K562 (cell line): ENCODE results near the gene MATK. TPM values are rescaled to one million over a fixed set of nuclear protein-coding genes. Genes with fewer than 3 reads are reported as not detected.

Experiments
- ATAC-seq: fragments of 200-7000 bp; cut with Tn5 transposase; 3 replicates; pipeline ENCODE4 v1.9.1; 2020; ENCODE audit warnings: moderate library complexity
- BruUV-seq: library from RNA; stranded (reverse); fragments of 400-500 nt; replicated peaks from 2 replicates; lab custom pipeline; 2021; lab: Mats Ljungman, UMichigan
- CTCF ChIA-PET: fragments of 300-600 bp; formaldehyde crosslinking; extraction: SDS; loops from one replicate; lab custom pipeline; 2021; ENCODE audit warnings: low intra/inter-chr PET ratio; lab: Yijun Ruan, JAX
- POLR2A ChIA-PET: fragments of 300-600, 350-650 bp; sonication (Branson Sonifier 250); formaldehyde crosslinking; extraction: SDS; loops from one replicate; lab custom pipeline; 2021; ENCODE audit warnings: antibody characterized with exemption, inconsistent platforms; lab: Yijun Ruan, JAX
- DNase-seq, 4 experiments: peaks; one replicate each; pipeline versions ENCODE4 v3.0.0 to v3.0.0-alpha.2; 2011 to 2018; ENCODE audit warnings: low spot score in 3 of 4, mixed read lengths in 3 of 4; ENCODE audit errors: extremely low read depth in 1 of 4
- FAIRE-seq: peaks from 2 replicates; lab custom pipeline; 2011; peaks lifted over from hg19 to GRCh38; lab: Jason Lieb, UNC
- H2AFZ ChIP-seq: 2 replicates; pipeline ENCODE4 v1.6.0; 2011; ENCODE audit warnings: low read depth, low read length, control low read depth, inconsistent platforms
- H3K27ac ChIP-seq: fragments of 200-600 bp; 3 replicates; pipeline ENCODE4 v1.8.0; 2011; ENCODE audit warnings: low read depth, mild to moderate bottlenecking, control low read depth, inconsistent platforms, low read length, moderate library complexity, mixed read lengths; ENCODE audit errors: extremely low read depth
- H3K27me3 ChIP-seq, 2 experiments: fragments of 300-600 bp in 1 of 2; 2 replicates in 1 of 2; 3 replicates in 1 of 2; pipeline versions ENCODE4 v1.6.0 to v1.8.0; 2011; ENCODE audit warnings: inconsistent platforms in 2 of 2, low read length in 2 of 2, mild to moderate bottlenecking in 1 of 2, mixed read lengths in 1 of 2, moderate library complexity in 1 of 2; ENCODE audit not compliant: control insufficient read depth in 2 of 2, insufficient read depth in 2 of 2
- H3K36me3 ChIP-seq: fragments of 300-600 bp; 3 replicates; pipeline ENCODE4 v1.8.0; 2011; ENCODE audit warnings: mild to moderate bottlenecking, low read length, inconsistent platforms; ENCODE audit not compliant: control insufficient read depth, insufficient read depth
- H3K4me1 ChIP-seq, 2 experiments: fragments of 200-600 bp in 1 of 2; replicated peaks in 1 of 2; 2 replicates in 1 of 2; 3 replicates in 1 of 2; pipeline versions ENCODE4 v1.5.1 to v1.8.0; 2011; ENCODE audit warnings: inconsistent platforms in 2 of 2, low read length in 2 of 2, mild to moderate bottlenecking in 1 of 2, mixed read lengths in 1 of 2, moderate library complexity in 1 of 2; ENCODE audit not compliant: control insufficient read depth in 2 of 2, insufficient read depth in 2 of 2
- H3K4me2 ChIP-seq: 2 replicates; pipeline ENCODE4 v1.6.1; 2011; ENCODE audit warnings: low read length, control low read depth, inconsistent platforms, mixed read lengths; ENCODE audit not compliant: insufficient read depth
- H3K4me3 ChIP-seq: fragments of 200-600 bp; sonication (generic), shearing (Covaris generic); 2 replicates; pipeline ENCODE4 v1.5.1; 2016; ENCODE audit warnings: control low read depth, inconsistent platforms
- H3K79me2 ChIP-seq: fragments of 200-600 bp; 3 replicates; pipeline ENCODE4 v1.8.0; 2011; ENCODE audit warnings: low read length, inconsistent platforms; ENCODE audit not compliant: control insufficient read depth, insufficient read depth
- H3K9ac ChIP-seq, 2 experiments: 2 replicates each; pipeline versions ENCODE4 v1.6.0 to v1.6.1; 2011; ENCODE audit warnings: low read depth in 2 of 2, low read length in 2 of 2, control low read depth in 1 of 2, inconsistent platforms in 1 of 2, mild to moderate bottlenecking in 1 of 2, mixed read lengths in 1 of 2; ENCODE audit not compliant: insufficient read depth in 1 of 2
- H3K9me1 ChIP-seq: one replicate; pipeline ENCODE4 v1.6.0; 2011; ENCODE audit warnings: inconsistent platforms, mild to moderate bottlenecking, low read length, moderate library complexity; ENCODE audit not compliant: control insufficient read depth, insufficient read depth
- H3K9me3 ChIP-seq: replicated peaks from 2 replicates; pipeline ENCODE4 v1.5.1; 2011; ENCODE audit warnings: low read depth, low read length, inconsistent platforms; ENCODE audit not compliant: control insufficient read depth, insufficient read depth
- H4K20me1 ChIP-seq: replicated peaks from 2 replicates; pipeline ENCODE4 v1.6.1; 2011; ENCODE audit warnings: low read length, inconsistent platforms, mixed read lengths; ENCODE audit not compliant: control insufficient read depth, insufficient read depth
- CTCF ChIP-seq, 3 experiments: IDR thresholded peaks in 2 of 3; conservative IDR thresholded peaks in 1 of 3; 2 replicates each; pipeline ENCODE4 v1.5.1; 2011 to 2012; ENCODE audit warnings: low read length in 3 of 3, mild to moderate bottlenecking in 3 of 3, control low read depth in 2 of 3, improper control_type of control experiment in 1 of 3, inconsistent platforms in 1 of 3, low read depth in 1 of 3, mixed read lengths in 1 of 3, moderate library complexity in 1 of 3; ENCODE audit not compliant: insufficient read depth in 2 of 3
- PREB ChIP-seq: sonication (generic); formaldehyde crosslinking; IDR thresholded peaks from 2 replicates; pipeline ENCODE4 v1.8.1; 2023; ENCODE audit warnings: mild to moderate bottlenecking, missing genetic modification reagents
- VEZF1 ChIP-seq: fragments of 200-800 bp; sonication (Bioruptor generic); IDR thresholded peaks from 2 replicates; pipeline ENCODE4 v1.6.1; 2017; ENCODE audit warnings: missing genetic modification characterization, missing compliant biosample characterization
- ZFP36 ChIP-seq: fragments of 150-350 bp; IDR thresholded peaks from 2 replicates; pipeline ENCODE4 v1.6.1; 2018; ENCODE audit warnings: low read length, low read depth; ENCODE audit not compliant: partially characterized antibody
- WGBS: fragments of 100-300 bp; shearing (Covaris generic); methylation state at CpG from one replicate; pipeline ENCODE4 v1.1.6; 2016; ENCODE audit warnings: low coverage, mixed read lengths; ENCODE audit not compliant: insufficient coverage; ENCODE audit errors: missing lambda C conversion rate; 5-methylcytosine and 5-hydroxymethylcytosine counted together
- in situ Hi-C: fragments of 300-500 bp; cut with MboI; formaldehyde crosslinking; loops from 4 replicates; pipeline ENCODE4 v1.15.0; 2018; ENCODE audit warnings: inconsistent platforms, mixed read lengths
- intact Hi-C: fragments of 100-400 bp; cut with micrococcal nuclease; formaldehyde crosslinking; loops from 2 replicates; pipeline ENCODE4 v1.14.2; 2022
- polyA plus RNA-seq, 8 experiments: library from polyadenylated mRNA; depleted of rRNA in 4 of 8; stranded (reverse) in 5 of 8; unstranded in 3 of 8; fragments of >200 nt; fragmentation: Nextera tagmentation in 2 of 8; fragmentation: Illumina TruSeq in 1 of 8; extraction: Ambion mirVana in 2 of 8; extraction: Trizol in 1 of 8; gene quantifications; 2 replicates each; pipeline versions ENCODE4 v1.2.1 to v1.2.3, GENCODE V29; 2011 to 2014; ENCODE audit warnings: inconsistent platforms in 1 of 8, missing spikeins in 1 of 8
- total RNA-seq, 7 experiments: library from RNA; depleted of rRNA in 6 of 7; stranded (reverse); fragments of >200 nt in 6 of 7; fragmentation: Illumina TruSeq in 2 of 7; extraction: Trizol in 2 of 7; gene quantifications; 2 replicates each; pipeline versions ENCODE4 v1.2.1 to v1.2.3, GENCODE V29; 2011 to 2021; ENCODE audit warnings: low replicate concordance in 1 of 7

The MATK gene
- total and polyA plus RNA-seq, 9 of the 15 experiments (the other 6 are each of a cell fraction or from before 2014, with no cell fraction given): 0.08 to 41.5 (median 21.4) TPM

DNA sequence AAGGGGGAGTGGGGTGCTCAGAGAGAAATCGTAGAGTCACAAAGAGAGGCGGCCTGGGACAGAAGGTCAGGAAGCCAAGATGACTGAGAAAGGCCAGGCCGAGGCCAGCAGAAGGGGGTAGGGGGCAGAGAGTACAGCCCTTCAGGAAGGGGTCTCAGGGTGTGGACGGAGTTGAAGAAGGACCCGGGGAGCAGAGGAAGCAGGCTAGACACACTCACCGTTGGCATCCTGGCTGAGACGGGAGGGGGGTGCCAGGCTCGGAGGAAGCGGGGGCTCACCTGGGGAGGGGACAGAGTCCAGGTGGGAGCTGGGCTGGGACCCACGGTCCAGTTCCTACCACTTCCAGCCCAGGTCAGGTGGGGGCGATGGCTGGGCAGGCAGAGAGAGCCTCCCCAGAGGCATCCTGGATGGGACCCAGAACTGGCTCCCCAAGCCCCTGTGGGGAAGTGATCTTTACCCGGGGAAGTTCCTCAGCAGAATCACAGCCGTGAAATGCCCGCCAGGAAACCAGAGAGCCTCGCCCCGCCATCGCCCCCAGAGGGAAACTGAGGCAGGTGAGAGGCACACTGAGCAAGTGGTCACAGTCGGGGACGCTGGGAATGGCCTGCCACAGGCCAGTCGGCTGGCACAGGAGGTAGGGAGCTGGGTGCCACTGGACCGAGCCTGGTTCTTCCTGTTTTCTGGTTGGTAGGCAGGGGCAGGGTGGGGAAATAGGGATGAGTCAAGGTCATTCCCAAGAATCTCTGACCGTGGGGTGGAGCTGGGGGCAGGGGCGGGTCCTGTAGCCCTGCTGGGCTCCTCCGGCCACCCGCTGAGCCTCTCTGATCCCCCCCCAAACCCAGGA, 1.4 kb downstream of the MATK start:
- H3K27ac ChIP-seq: no peak overlapping the region
- CTCF ChIA-PET: interaction anchor here (0.6 kb wide), 1 partner anchor 12 kb away, joined by 3 read pairs; no protein-coding TSS in a partner anchor
- POLR2A ChIA-PET: interaction anchor here (0.6 to 1.0 kb wide), 2 partner anchors 14 to 22 kb away, joined by 3 read pairs; partner anchors contain the start of gene MRPL54
- H3K9me3 ChIP-seq: peaks cover 20% of the 10 kb centered on the region
- BruUV-seq: no TSS peak
- no peak for DNase-seq
- in situ Hi-C loops: no loop called here
- FAIRE-seq: no peak
- TF ChIP-seq VEZF1 (CRISPR knock-in tag): 0 out of 2 replicates have a peak, but pooled peaks have one; percentile 12
- TF ChIP-seq CTCF (IDR thresholded peaks at IDR 0.05 in 2 of 3, conservative IDR thresholded peaks at IDR 0.05 in 1 of 3; ENCODE audit: insufficient read depth in 2 of 3, low read depth in 1 of 3, low read length in 3 of 3): peak in 1 of 3 experiments; percentile 3; a peak in 1 of 6 replicates
- no peak for TF ChIP-seq PREB (CRISPR knock-in tag)
- TF ChIP-seq ZFP36: peak; percentile 62
- peaks cover 0 to 37% of the 10 kb centered on the region in 2 experiments; a peak in 2 of 5 replicates for H3K4me1 ChIP-seq
- peaks cover 28% of the 10 kb centered on the region; the same call in 2 of the 3 replicates for H3K36me3 ChIP-seq
- peak overlapping the region; percentile 77 for H3K4me2 ChIP-seq
- no peaks in the 10 kb centered on the region for H3K27me3 ChIP-seq
- WGBS: 76% methylated on average over 18 of the region's 25 CpGs
- H3K9me1 ChIP-seq: no peaks in the 10 kb centered on the region
- intact Hi-C loops: loop anchor here (10.0 kb wide), 1 partner anchor 60 kb away; no protein-coding TSS in a partner anchor
- peak overlapping the region in 1 of 2 experiments; percentile 97; a peak in 2 of 4 replicates for H3K9ac ChIP-seq
- peak overlapping the region; percentile 97 for H3K4me3 ChIP-seq
- no peaks in the 10 kb centered on the region for H4K20me1 ChIP-seq
- no peak for ATAC-seq
- peaks cover 18% of the 10 kb centered on the region for H3K79me2 ChIP-seq
- H2AFZ ChIP-seq: peak overlapping the region; percentile 82
